GM12875 (cell line): Measurements from ENCODE around the gene RABIF.
A peak's percentile ranks its signal among the peaks of the same experiment; 100 is the strongest.

Experiments
- H3K4me3 ChIP-seq: one replicate; pipeline ENCODE4 v1.5.1; 2011; ENCODE audit warnings: low read depth, low read length, control low read depth
- TF ChIP-seq, protein P1 (sequence below): IDR thresholded peaks from 2 replicates; pipeline ENCODE4 v1.5.1; 2011; ENCODE audit warnings: low read depth, mild to moderate bottlenecking, control low read depth, inconsistent platforms, low read length, moderate library complexity, borderline replicate concordance; ENCODE audit not compliant: insufficient read depth

RABIF gene

GRCh38 chr1:202857136-202857610 lies 31.8 kb downstream of the RABIF start:
- H3K4me3 ChIP-seq: no peak overlapping the region
- TF ChIP-seq, protein P1, sequence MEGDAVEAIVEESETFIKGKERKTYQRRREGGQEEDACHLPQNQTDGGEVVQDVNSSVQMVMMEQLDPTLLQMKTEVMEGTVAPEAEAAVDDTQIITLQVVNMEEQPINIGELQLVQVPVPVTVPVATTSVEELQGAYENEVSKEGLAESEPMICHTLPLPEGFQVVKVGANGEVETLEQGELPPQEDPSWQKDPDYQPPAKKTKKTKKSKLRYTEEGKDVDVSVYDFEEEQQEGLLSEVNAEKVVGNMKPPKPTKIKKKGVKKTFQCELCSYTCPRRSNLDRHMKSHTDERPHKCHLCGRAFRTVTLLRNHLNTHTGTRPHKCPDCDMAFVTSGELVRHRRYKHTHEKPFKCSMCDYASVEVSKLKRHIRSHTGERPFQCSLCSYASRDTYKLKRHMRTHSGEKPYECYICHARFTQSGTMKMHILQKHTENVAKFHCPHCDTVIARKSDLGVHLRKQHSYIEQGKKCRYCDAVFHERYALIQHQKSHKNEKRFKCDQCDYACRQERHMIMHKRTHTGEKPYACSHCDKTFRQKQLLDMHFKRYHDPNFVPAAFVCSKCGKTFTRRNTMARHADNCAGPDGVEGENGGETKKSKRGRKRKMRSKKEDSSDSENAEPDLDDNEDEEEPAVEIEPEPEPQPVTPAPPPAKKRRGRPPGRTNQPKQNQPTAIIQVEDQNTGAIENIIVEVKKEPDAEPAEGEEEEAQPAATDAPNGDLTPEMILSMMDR: no peak

GRCh38 chr1:202856014-202856413 lies 32.9 kb downstream of the RABIF start:
- no peak overlapping the region for H3K4me3 ChIP-seq
- TF ChIP-seq, protein P1: no peak

DNA sequence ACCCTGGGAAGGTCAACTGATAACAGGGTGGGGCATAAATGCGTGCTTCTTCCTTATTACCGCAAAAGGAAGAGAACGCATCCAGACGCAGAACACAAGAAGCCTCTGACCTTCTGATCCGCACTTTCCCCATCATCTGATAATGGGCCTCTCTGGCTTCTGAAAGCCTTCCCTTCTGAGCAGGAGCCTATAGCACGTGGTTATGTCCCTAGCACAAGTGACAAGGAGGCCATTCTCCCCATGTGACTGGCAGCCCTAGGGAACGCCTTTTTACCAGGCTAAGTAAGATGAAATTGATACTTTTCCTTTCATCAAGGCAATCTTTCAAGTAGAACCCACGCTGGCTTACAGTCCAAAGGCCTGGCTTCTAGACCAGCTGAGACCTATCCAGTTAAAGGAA lies 34.2 kb downstream of the RABIF start:
- TF ChIP-seq, protein P1: no peak
- no peak overlapping the region for H3K4me3 ChIP-seq

DNA sequence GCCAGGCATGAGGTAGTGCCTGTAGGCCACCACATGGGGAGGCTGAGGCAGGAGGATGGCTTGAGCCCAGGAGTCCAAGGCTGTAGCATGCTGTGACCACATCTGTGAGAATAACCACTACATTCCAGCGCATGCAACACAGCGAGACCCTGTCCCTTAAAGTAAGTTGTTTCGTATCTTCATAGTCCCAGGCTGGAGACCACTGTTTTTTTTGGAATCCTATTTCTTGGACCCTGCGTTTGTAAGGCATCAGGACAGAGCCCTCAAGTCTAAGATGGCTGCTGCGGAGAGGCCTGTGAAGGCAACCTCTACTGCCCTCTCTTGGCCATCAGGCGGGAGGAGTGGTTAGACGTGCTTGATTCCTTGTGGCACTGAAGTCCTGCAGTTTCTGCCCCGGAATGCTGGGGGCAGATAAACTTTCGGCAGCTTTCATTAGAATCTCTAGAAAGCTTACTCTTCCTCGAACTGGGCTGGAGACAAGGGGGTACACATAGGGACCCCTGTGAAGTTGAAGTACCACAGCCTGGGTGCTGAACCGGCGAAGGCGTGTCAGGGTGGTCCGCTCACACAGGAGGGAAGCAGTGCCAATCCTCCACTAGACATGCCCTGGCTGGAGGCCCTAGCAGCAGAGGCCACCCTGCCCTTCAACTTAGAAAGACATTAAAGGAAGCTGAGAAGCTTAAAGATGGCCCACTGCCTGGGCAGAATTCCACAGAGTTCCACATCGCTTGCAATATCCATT lies 36.6 kb downstream of the RABIF start:
- TF ChIP-seq, protein P1: peak; percentile 60; the same call in 1 of the 2 replicates
- H3K4me3 ChIP-seq: no peak overlapping the region

DNA sequence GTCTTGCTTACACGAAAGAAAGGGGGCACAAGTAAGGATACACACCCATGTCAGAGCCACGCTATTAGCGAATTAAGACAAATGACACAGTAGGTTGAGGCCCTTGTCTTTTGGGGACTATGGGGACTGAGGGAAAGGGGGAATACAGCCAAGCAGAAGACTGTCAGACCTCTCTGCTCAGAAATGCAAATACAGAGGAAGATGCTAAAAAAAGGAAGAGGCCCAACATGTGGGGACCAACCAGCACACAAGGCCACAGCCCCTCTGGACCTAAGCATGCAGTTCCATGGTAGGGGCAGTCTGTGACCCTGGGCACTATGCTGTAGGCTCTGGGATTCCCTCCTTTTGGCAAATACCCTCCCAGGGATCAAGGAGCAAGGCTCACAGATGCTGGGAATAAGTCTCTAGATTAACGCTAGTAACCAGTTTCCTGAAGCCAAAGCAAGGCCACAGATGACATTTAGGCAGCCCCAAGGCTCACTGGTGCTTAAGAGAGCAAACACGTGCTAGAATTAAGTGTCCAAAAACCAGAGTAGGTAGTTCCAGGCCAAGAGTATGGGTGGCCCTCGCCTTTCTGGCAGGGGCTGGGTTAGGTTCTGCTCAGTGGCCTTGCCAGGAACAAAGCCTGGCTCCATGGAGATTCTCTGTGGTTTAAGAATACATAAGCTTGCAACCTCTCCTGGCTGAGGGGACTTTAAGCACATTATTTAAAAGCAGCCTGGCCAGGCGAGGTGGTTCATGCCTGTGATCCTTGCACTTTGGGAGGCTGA lies 38.2 kb downstream of the RABIF start:
- H3K4me3 ChIP-seq: no peak overlapping the region
- TF ChIP-seq, protein P1: no peak

DNA sequence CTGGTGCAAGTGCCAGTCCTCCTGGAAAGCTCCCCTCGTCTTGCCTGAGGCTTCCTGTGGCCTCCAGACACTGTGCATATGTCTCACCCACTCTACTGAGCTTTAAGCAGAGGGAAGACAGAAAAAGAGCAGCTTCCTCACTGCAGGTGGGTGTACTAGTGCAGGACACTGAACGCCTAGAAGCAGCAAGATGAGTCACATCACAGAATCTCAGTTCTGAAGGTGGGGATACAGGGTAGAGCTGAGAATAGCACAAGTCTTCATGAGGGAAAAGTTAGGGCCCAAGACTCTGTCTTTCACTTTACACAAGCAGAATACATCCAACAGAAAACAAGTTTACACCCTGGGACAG lies 40.8 kb downstream of the RABIF start:
- H3K4me3 ChIP-seq: no peak overlapping the region
- TF ChIP-seq, protein P1: no peak
